ENCODE measurements around the gene POLD3.
"Not testable (repeated sequence)": the region's sequence is repeated elsewhere in the genome, so short reads cannot be mapped to it uniquely, and the experiment has no call there.

Gene POLD3

DNA sequence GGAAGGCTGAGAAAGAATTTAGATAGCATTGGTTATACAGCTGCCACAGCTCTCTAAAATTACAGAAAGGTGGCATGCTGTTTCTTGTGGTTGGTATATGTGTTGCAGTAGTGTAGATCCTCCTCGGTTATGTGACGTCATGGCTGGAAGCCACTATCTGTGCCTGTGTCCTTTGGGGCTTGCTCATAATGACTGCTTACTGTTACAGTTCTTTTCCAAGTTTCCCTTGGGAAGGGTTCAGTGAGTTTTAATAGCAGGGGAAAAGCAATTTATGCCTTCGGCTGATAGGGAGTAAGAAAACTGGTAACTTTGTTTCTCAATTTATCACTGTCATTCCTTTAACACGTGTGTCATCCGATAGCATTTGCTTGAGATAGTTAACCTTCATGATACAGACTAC lies 47.2 kb downstream of the POLD3 start:
- DNase-seq: no peak

DNA sequence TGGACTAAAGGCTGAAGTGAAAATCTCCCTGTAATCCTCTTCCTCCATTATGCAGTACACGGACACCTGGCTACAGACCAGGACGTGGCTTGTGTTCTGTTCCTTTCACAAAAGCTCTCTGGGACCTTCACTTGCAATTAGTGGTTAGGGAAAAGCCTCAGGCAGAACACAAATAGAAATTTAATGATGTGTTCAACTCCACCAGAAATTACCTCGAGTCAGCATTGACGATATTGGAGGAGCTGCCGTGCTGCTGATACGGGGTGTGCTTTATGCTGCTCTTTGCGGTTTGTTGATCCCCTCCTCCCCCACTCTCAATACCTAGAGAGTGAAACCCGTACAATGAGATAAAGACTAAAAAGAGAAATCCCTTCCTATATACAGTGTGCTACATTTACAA lies 48.9 kb downstream of the POLD3 start:
- DNase-seq: peak; percentile 5

DNA sequence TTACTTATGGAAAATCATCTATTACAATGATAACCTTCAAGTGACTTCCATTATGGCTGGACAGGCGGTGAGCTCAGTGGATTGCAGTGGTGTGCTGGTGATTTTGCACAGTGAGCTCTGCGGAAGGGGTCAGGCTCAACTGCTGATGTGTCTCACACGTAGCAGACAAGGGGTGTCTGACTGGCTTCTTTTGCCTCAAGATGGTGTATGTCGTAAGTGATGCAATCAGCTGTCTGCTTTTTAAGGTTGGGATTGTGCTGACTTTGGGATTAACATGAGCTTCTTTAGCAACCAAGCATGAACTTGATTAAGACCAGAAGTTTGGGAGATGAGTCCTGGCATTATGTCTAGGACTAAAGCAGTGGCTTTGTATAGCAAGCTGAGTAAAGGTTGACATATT lies 49.5 kb downstream of the POLD3 start:
- no peak for DNase-seq

DNA sequence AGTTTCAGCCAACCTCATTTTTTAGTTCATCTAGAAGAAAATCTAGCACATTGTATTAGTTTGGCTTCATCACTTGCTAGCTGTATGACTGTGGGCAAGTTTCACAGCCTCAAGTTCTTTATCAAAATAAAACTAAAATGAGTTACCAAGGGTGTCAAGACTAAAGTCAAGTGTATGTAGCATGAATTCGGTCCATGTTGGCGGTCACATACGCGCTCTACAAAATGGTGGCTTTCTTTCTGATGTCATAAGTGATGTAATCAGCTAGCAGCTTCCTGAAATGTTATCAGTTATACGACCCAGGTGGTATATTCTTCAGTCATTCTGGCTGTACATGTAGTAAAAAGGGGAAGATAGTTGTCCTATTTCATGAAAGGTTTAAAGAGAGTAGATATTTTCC lies 50.5 kb downstream of the POLD3 start:
- no peak for DNase-seq

- no peak for DNase-seq
Measured at GRCh38 chr11:74644081-74644480, 51.7 kb downstream of the POLD3 start.

- DNase-seq: no peak
Measured at GRCh38 chr11:74646215-74646614, 53.8 kb downstream of the POLD3 start.

GRCh38 chr11:74646954-74647353 lies 54.6 kb downstream of the POLD3 start:
- no peak for DNase-seq

DNA sequence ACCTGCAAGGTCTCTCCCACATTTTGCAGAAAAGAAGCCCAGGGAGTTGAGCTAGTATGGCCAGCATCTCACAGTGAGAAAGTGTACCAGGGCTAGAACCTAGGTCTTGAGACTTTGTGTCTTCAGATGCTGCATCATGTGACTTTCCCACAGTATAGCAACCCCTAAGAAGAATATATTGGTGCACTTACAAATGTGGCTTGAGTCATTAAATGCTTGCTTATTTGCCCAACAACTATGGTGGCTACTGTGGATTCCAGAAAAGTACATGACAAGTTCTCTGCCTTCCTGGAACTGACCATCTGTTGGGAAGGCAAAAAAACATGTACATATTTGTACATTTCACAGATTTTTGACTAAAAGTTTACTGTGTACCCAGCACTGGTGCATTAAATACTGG lies 55.0 kb downstream of the POLD3 start:
- DNase-seq: no peak

GRCh38 chr11:74647831-74648230 lies 55.4 kb downstream of the POLD3 start:
- no peak for DNase-seq

- DNase-seq: no peak
Measured at GRCh38 chr11:74648894-74649293, 56.5 kb downstream of the POLD3 start.

GRCh38 chr11:74650498-74650897 lies 58.1 kb downstream of the POLD3 start:
- peak; percentile 95 for DNase-seq

GRCh38 chr11:74654976-74655375 lies 62.6 kb downstream of the POLD3 start:
- DNase-seq: no peak

DNA sequence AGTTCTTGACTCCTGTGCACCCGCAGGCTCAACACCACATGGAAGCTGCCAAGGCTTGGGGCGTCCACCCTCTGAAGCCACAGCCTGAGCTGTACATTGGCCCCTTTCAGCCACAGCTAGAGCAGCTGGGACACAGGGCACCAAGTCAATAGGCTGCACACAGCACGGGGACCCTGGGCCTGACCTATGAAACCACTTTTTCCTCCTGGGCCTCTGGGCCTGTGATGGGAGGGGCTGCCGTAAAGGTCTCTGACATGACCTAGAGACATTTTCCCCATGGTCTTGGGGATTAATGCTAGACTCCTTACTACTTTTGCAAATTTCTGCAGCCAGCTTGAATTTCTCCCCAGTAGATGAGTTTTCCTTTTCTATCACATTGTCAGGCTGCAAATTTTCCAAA lies 66.7 kb downstream of the POLD3 start:
- DNase-seq: not testable (repeated sequence)

- DNase-seq: no peak
Measured at GRCh38 chr11:74662487-74663103, 70.2 kb downstream of the POLD3 start.

- no peak for DNase-seq
Measured at GRCh38 chr11:74663315-74663714, 70.9 kb downstream of the POLD3 start.

GRCh38 chr11:74669211-74670160 lies 77.1 kb downstream of the POLD3 start:
- DNase-seq: no peak

- no peak for DNase-seq
Measured at GRCh38 chr11:74670171-74670570, 77.8 kb downstream of the POLD3 start.

GRCh38 chr11:74671520-74672196 lies 79.3 kb downstream of the POLD3 start:
- DNase-seq: peak; percentile 15

DNA sequence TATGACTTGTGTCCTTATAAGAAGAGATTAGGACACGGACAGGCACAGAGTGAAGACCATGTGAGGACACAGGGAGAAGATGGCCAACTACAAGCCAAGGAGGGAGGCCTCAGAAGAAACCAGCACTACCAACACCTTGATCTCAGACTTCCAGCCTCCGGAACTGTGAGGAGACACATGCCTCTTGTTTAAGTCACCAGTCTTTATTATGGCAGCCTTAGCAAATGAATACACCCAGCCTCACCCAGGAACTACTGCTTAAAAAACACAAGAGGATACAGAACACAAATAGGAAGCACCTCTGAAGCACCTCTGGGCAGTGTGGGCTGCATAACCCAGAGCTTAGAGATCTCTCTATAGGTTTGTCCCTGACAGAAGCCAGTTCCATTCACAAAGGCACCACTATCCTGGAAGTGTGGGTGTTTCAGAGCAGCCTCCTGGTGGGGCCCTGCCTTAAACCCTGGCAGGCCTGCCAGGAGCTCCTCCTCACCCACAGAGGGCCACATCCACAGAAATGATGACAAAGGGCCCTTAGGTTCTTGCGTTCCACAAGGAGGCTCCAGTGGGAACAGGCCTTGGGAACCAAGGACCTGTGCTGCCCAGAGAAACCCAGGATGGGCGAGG lies 80.1 kb downstream of the POLD3 start:
- no peak for DNase-seq

GRCh38 chr11:74672956-74673692 lies 80.7 kb downstream of the POLD3 start:
- peak; percentile 64 for DNase-seq

DNA sequence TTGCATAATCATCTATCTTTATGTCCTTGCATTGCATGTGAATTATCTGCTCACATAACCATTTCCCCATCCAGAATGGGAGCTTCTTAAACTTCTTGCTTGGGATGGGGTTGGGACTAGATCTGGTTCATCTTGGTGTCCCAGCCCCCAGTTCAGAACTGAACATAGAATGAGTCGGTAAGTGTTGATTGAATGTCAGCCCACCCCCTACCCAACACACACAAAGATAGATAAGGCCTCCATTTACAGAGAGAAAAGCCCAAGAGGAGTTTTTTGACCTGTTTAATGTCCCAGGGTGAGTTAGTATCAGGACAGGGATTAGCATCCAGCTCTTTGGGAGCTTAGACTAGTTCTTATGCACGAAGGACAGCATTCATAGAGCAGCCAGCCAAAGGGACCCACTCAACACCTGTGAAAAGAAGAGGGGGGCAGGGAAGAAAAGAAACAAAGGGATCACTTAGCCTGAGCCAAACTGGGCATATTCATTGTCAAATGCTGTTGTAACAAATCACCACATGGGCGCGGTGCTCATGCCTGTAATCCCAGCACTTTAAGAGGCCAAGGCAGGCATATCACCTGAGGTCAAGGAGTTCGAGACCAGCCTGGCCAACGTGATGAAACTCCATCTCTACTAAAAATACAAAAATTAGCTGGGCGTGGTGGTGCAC lies 81.4 kb downstream of the POLD3 start:
- DNase-seq: no peak

DNA sequence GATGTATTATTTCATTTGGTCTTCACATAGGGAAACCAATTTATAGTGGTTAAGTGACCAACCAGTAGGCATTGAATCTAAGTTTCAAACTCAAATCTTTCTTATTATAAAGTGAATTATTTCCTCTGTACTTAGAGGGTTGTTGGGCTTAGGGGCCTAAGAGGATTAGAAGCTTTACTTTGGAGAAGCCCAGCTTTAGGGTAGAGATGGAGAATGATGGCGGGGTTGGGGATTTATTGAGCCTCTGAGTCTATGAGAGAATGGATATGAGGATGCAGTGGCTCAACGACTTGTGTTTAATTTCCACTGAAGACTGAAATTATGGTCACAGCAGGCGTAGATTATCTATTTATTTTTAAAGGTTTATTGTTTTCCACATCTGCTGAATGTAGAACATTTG lies 83.4 kb downstream of the POLD3 start:
- no peak for DNase-seq

Data from NCI-H2029 (cell line).